ENCODE measurements around the gene EDN2.

- TF ChIP-seq CTCF (IDR thresholded peaks at IDR 0.05; ENCODE audit: low read depth, low read length, poor library complexity, severe bottlenecking) (no peak), EZH2phosphoT487 (IDR thresholded peaks at IDR 0.05; ENCODE audit: borderline replicate concordance, low read length) (no peak)
These were observed 45.9 kb upstream of the EDN2 start for GRCh38 chr1:41530411-41530810.

All from DOHH2 (cell line).